WTC11 (cell line): Measurements from ENCODE around the gene LRIG1. TPM values are rescaled to one million over a fixed set of nuclear protein-coding genes. Genes with fewer than 3 reads are reported as not detected.

Experiments
- ATAC-seq: fragments of 200-7000 bp; cut with Tn5 transposase; 2 replicates; pipeline ENCODE4 v1.10.0; 2021; ENCODE audit warnings: mild to moderate bottlenecking, moderate library complexity
- CTCF ChIA-PET: fragments of 300-600 bp; sonication (Branson Sonifier 250); formaldehyde crosslinking; loops from one replicate; lab custom pipeline; 2021; ENCODE audit warnings: antibody characterized with exemption; lab: Charles Lee
- POLR2A ChIA-PET: fragments of 350-600 bp; sonication (Branson Sonifier 250); formaldehyde crosslinking; loops from one replicate; lab custom pipeline; 2021; ENCODE audit warnings: antibody characterized with exemption; lab: Charles Lee
- DNase-seq: peaks from one replicate; pipeline ENCODE4 v3.0.0; 2021; ENCODE audit warnings: low spot score
- H3K27ac Mint-ChIP-seq: 2 replicates; pipeline ENCODE4 v1.8.0; 2021; ENCODE audit warnings: mixed read lengths
- H3K27me3 Mint-ChIP-seq: 2 replicates; pipeline ENCODE4 v1.8.0; 2021; ENCODE audit warnings: low read depth, mild to moderate bottlenecking, moderate library complexity, mixed read lengths
- H3K36me3 Mint-ChIP-seq: 2 replicates; pipeline ENCODE4 v1.8.0; 2021; ENCODE audit warnings: mixed read lengths
- H3K4me1 Mint-ChIP-seq: 2 replicates; pipeline ENCODE4 v1.8.0; 2022; ENCODE audit warnings: mixed read lengths
- H3K4me3 Mint-ChIP-seq: 2 replicates; pipeline ENCODE4 v1.8.0; 2021; ENCODE audit warnings: mild to moderate bottlenecking, moderate library complexity, mixed read lengths
- H3K9me3 Mint-ChIP-seq: 2 replicates; pipeline ENCODE4 v1.8.0; 2021; ENCODE audit warnings: mixed read lengths
- CREB1 ChIP-seq: sonication (generic); formaldehyde crosslinking; IDR thresholded peaks from 2 replicates; pipeline ENCODE4 v1.8.0; 2023; ENCODE audit warnings: mild to moderate bottlenecking, missing genetic modification reagents
- ETV6 ChIP-seq: sonication (generic); formaldehyde crosslinking; IDR thresholded peaks from 2 replicates; pipeline ENCODE4 v1.8.1; 2022; ENCODE audit warnings: mild to moderate bottlenecking, missing genetic modification reagents
- GTF2I ChIP-seq: fragments of 250-450 bp; sonication (Bioruptor Pico); conservative IDR thresholded peaks from 2 replicates; pipeline ENCODE4 v1.4.0; 2021; ENCODE audit warnings: mild to moderate bottlenecking
- MXD4 ChIP-seq: fragments of 250-450 bp; sonication (Bioruptor Pico); IDR thresholded peaks from 2 replicates; pipeline ENCODE4 v1.8.0; 2021; ENCODE audit warnings: mild to moderate bottlenecking, moderate library complexity, borderline replicate concordance
- RORB ChIP-seq: fragments of 250-450 bp; sonication (Bioruptor Pico); IDR thresholded peaks from 2 replicates; pipeline ENCODE4 v1.9.0; 2021; ENCODE audit warnings: mild to moderate bottlenecking
- SOX15 ChIP-seq: fragments of 250-450 bp; sonication (Bioruptor Pico); IDR thresholded peaks from 2 replicates; pipeline ENCODE4 v1.9.0; 2021; ENCODE audit warnings: mild to moderate bottlenecking
- ZNF138 ChIP-seq: sonication (generic); formaldehyde crosslinking; conservative IDR thresholded peaks from 2 replicates; pipeline ENCODE4 v1.8.1; 2022; ENCODE audit warnings: mild to moderate bottlenecking, moderate library complexity, missing genetic modification reagents
- ZNF263 ChIP-seq: sonication (generic); formaldehyde crosslinking; IDR thresholded peaks from 2 replicates; pipeline ENCODE4 v1.8.1; 2022; ENCODE audit warnings: low read depth, mild to moderate bottlenecking, moderate library complexity, missing genetic modification reagents
- ZNF423 ChIP-seq: fragments of 250-450 bp; sonication (Bioruptor Pico); IDR thresholded peaks from 2 replicates; pipeline ENCODE4 v2.1.2; 2022; ENCODE audit warnings: mild to moderate bottlenecking, moderate library complexity
- total RNA-seq: library from RNA; stranded (reverse); gene quantifications from 3 replicates; pipeline ENCODE4 v1.2.3, GENCODE V29; 2021
- TF ChIP-seq, protein P1 (sequence below): fragments of 250-450 bp; sonication (Bioruptor Pico); IDR thresholded peaks from 2 replicates; pipeline ENCODE4 v1.9.0; 2021; ENCODE audit warnings: mild to moderate bottlenecking
- TF ChIP-seq, protein P2 (sequence below): sonication (generic); formaldehyde crosslinking; IDR thresholded peaks from 2 replicates; pipeline ENCODE4 v1.8.0; 2022; ENCODE audit warnings: mild to moderate bottlenecking, missing genetic modification reagents
- TF ChIP-seq, protein P3 (sequence below): sonication (generic); formaldehyde crosslinking; IDR thresholded peaks from 2 replicates; pipeline ENCODE4 v1.8.1; 2022; ENCODE audit warnings: mild to moderate bottlenecking, moderate library complexity, missing genetic modification reagents
- TF ChIP-seq, protein P4 (sequence below): fragments of 250-450 bp; sonication (Bioruptor Pico); IDR thresholded peaks from 2 replicates; pipeline ENCODE4 v1.9.0; 2021; ENCODE audit warnings: mild to moderate bottlenecking
- TF ChIP-seq, protein P5 (sequence below): sonication (generic); formaldehyde crosslinking; IDR thresholded peaks from 2 replicates; pipeline ENCODE4 v1.8.0; 2023; ENCODE audit warnings: missing genetic modification reagents
- TF ChIP-seq, protein P6 (sequence below): sonication (generic); formaldehyde crosslinking; IDR thresholded peaks from 2 replicates; pipeline ENCODE4 v1.8.0; 2022; ENCODE audit warnings: mild to moderate bottlenecking, missing genetic modification reagents
- TF ChIP-seq, protein P7 (sequence below): sonication (generic); formaldehyde crosslinking; IDR thresholded peaks from 2 replicates; pipeline ENCODE4 v1.8.1; 2022; ENCODE audit warnings: low read depth, mild to moderate bottlenecking, moderate library complexity, missing genetic modification reagents, borderline replicate concordance
- TF ChIP-seq, protein P8 (sequence below): sonication (generic); formaldehyde crosslinking; IDR thresholded peaks from 2 replicates; pipeline ENCODE4 v1.8.0; 2022; ENCODE audit warnings: mild to moderate bottlenecking, missing genetic modification reagents
- TF ChIP-seq, protein P9 (sequence below): fragments of 250-450 bp; sonication (Bioruptor Pico); IDR thresholded peaks from 2 replicates; pipeline ENCODE4 v1.9.0; 2021; ENCODE audit warnings: mild to moderate bottlenecking, borderline replicate concordance

Gene LRIG1
- total RNA-seq, 1 experiment from 2014 or later = 105 TPM

DNA sequence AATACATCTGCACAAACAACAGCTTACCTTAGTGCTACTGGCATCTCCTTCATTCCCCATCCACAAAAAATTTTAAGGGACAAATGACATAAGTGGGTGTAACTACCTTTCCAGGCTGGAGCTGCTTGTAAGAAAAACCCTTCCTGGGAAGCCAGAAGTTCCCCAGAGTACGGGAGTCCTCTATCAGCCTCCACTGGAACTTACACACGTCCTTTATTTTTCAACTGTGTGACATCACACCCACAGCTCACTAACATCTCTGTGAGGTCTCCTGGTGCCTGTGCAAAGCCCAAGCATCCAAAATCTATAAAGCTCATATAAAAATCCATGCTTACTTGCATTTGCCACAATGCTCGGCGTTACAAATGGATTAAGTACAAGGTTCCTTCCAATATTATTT, 27.6 kb downstream of the LRIG1 start:
- CTCF ChIA-PET = no interaction called here
- peaks cover 16% of the 10 kb centered on the region; the same call in 1 of the 2 replicates for H3K4me1 Mint-ChIP-seq
- no peaks in the 10 kb centered on the region for H3K27me3 Mint-ChIP-seq
- TF ChIP-seq ETV6 = no peak
- TF ChIP-seq MXD4 (CRISPR knock-in tag) = no peak
- TF ChIP-seq, protein P1, sequence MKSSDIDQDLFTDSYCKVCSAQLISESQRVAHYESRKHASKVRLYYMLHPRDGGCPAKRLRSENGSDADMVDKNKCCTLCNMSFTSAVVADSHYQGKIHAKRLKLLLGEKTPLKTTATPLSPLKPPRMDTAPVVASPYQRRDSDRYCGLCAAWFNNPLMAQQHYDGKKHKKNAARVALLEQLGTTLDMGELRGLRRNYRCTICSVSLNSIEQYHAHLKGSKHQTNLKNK (CRISPR knock-in tag) = no peak
- TF ChIP-seq SOX15 (CRISPR knock-in tag) = no peak
- TF ChIP-seq, protein P2, sequence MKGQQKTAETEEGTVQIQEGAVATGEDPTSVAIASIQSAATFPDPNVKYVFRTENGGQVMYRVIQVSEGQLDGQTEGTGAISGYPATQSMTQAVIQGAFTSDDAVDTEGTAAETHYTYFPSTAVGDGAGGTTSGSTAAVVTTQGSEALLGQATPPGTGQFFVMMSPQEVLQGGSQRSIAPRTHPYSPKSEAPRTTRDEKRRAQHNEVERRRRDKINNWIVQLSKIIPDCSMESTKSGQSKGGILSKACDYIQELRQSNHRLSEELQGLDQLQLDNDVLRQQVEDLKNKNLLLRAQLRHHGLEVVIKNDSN (CRISPR knock-in tag) = no peak
- TF ChIP-seq ZNF423 (CRISPR knock-in tag) = no peak
- no peak for TF ChIP-seq ZNF263 (CRISPR knock-in tag)
- TF ChIP-seq, protein P3, sequence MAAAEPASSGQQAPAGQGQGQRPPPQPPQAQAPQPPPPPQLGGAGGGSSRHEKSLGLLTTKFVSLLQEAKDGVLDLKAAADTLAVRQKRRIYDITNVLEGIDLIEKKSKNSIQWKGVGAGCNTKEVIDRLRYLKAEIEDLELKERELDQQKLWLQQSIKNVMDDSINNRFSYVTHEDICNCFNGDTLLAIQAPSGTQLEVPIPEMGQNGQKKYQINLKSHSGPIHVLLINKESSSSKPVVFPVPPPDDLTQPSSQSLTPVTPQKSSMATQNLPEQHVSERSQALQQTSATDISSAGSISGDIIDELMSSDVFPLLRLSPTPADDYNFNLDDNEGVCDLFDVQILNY (CRISPR knock-in tag) = no peak
- TF ChIP-seq, protein P4, sequence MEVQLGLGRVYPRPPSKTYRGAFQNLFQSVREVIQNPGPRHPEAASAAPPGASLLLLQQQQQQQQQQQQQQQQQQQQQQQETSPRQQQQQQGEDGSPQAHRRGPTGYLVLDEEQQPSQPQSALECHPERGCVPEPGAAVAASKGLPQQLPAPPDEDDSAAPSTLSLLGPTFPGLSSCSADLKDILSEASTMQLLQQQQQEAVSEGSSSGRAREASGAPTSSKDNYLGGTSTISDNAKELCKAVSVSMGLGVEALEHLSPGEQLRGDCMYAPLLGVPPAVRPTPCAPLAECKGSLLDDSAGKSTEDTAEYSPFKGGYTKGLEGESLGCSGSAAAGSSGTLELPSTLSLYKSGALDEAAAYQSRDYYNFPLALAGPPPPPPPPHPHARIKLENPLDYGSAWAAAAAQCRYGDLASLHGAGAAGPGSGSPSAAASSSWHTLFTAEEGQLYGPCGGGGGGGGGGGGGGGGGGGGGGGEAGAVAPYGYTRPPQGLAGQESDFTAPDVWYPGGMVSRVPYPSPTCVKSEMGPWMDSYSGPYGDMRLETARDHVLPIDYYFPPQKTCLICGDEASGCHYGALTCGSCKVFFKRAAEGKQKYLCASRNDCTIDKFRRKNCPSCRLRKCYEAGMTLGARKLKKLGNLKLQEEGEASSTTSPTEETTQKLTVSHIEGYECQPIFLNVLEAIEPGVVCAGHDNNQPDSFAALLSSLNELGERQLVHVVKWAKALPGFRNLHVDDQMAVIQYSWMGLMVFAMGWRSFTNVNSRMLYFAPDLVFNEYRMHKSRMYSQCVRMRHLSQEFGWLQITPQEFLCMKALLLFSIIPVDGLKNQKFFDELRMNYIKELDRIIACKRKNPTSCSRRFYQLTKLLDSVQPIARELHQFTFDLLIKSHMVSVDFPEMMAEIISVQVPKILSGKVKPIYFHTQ (CRISPR knock-in tag) = no peak
- TF ChIP-seq GTF2I = no peak
- TF ChIP-seq CREB1 (CRISPR knock-in tag) = no peak
- no peak for TF ChIP-seq RORB (CRISPR knock-in tag)
- TF ChIP-seq ZNF138 = no peak
- TF ChIP-seq, protein P5, sequence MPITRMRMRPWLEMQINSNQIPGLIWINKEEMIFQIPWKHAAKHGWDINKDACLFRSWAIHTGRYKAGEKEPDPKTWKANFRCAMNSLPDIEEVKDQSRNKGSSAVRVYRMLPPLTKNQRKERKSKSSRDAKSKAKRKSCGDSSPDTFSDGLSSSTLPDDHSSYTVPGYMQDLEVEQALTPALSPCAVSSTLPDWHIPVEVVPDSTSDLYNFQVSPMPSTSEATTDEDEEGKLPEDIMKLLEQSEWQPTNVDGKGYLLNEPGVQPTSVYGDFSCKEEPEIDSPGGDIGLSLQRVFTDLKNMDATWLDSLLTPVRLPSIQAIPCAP (CRISPR knock-in tag) = no peak
- TF ChIP-seq, protein P6, sequence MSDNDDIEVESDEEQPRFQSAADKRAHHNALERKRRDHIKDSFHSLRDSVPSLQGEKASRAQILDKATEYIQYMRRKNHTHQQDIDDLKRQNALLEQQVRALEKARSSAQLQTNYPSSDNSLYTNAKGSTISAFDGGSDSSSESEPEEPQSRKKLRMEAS (CRISPR knock-in tag) = no peak
- no peaks in the 10 kb centered on the region for H3K36me3 Mint-ChIP-seq
- no peaks in the 10 kb centered on the region for H3K9me3 Mint-ChIP-seq
- ATAC-seq (no peak), DNase-seq (no peak)
- H3K27ac Mint-ChIP-seq = peak overlapping the region; percentile 73; the same call in 1 of the 2 replicates
- POLR2A ChIA-PET = interaction anchor here (0.9 to 1.0 kb wide), 2 partner anchors 10 to 57 kb away, joined by 3 read pairs; no protein-coding TSS in a partner anchor
- no peak overlapping the region for H3K4me3 Mint-ChIP-seq

DNA sequence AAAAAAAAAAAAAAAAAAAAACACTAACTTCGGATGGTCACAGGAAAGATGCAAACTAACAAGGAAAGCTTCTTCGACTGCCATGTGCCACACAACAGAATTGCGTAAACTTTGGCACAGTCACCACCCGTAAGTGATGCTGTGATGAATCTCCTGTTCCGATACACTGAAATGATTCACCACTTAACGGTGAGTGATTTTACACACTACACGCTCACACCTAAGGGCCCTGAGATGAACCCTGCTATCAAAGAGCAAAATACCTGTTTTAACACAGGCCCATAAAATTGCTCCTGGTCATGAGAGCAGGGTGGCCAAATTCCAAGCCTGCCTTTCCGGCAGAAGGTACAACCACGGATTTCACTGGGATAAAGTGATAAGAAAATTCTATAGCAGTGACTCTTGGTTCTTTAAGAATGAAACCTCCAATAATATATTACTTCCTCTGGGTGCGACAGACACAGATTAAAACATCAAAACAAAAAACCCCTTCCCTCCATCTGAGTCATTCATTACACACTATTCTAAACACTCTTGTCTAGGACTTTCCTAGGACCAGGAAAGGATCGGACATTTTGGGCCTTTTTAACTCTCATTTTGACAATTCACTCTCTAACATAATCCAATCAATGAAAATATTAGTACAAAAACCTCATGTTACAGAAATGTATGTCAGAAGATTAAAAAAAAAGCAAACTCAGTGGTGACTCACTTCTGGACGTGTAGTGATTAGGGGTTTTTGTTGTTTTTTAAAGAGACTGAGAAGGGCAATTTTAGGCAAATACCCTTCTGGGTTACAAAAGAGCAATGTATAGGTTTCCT, 28.3 kb downstream of the LRIG1 start:
- ChIA-PET POLR2A (interaction anchor here (1.0 kb wide), 1 partner anchor 11 kb away, joined by 3 read pairs; no protein-coding TSS in a partner anchor), CTCF (interaction anchor here (1.5 kb wide), 1 partner anchor 11 kb away, joined by 3 read pairs; no protein-coding TSS in a partner anchor)
- Mint-ChIP-seq H3K27me3 (no peaks in the 10 kb centered on the region), H3K36me3 (no peaks in the 10 kb centered on the region), H3K4me3 (no peak overlapping the region), H3K9me3 (no peaks in the 10 kb centered on the region), H3K4me1 (peaks cover 22% of the 10 kb centered on the region; the same call in 1 of the 2 replicates), H3K27ac (no peak overlapping the region)
- no peak for ATAC-seq
- DNase-seq = no peak
- TF ChIP-seq, protein P7, sequence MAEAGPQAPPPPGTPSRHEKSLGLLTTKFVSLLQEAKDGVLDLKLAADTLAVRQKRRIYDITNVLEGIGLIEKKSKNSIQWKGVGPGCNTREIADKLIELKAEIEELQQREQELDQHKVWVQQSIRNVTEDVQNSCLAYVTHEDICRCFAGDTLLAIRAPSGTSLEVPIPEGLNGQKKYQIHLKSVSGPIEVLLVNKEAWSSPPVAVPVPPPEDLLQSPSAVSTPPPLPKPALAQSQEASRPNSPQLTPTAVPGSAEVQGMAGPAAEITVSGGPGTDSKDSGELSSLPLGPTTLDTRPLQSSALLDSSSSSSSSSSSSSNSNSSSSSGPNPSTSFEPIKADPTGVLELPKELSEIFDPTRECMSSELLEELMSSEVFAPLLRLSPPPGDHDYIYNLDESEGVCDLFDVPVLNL (CRISPR knock-in tag) = no peak
- TF ChIP-seq, protein P8, sequence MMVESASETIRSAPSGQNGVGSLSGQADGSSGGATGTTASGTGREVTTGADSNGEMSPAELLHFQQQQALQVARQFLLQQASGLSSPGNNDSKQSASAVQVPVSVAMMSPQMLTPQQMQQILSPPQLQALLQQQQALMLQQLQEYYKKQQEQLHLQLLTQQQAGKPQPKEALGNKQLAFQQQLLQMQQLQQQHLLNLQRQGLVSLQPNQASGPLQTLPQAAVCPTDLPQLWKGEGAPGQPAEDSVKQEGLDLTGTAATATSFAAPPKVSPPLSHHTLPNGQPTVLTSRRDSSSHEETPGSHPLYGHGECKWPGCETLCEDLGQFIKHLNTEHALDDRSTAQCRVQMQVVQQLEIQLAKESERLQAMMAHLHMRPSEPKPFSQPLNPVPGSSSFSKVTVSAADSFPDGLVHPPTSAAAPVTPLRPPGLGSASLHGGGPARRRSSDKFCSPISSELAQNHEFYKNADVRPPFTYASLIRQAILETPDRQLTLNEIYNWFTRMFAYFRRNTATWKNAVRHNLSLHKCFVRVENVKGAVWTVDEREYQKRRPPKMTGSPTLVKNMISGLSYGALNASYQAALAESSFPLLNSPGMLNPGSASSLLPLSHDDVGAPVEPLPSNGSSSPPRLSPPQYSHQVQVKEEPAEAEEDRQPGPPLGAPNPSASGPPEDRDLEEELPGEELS (CRISPR knock-in tag) = no peak
- TF ChIP-seq, protein P9, sequence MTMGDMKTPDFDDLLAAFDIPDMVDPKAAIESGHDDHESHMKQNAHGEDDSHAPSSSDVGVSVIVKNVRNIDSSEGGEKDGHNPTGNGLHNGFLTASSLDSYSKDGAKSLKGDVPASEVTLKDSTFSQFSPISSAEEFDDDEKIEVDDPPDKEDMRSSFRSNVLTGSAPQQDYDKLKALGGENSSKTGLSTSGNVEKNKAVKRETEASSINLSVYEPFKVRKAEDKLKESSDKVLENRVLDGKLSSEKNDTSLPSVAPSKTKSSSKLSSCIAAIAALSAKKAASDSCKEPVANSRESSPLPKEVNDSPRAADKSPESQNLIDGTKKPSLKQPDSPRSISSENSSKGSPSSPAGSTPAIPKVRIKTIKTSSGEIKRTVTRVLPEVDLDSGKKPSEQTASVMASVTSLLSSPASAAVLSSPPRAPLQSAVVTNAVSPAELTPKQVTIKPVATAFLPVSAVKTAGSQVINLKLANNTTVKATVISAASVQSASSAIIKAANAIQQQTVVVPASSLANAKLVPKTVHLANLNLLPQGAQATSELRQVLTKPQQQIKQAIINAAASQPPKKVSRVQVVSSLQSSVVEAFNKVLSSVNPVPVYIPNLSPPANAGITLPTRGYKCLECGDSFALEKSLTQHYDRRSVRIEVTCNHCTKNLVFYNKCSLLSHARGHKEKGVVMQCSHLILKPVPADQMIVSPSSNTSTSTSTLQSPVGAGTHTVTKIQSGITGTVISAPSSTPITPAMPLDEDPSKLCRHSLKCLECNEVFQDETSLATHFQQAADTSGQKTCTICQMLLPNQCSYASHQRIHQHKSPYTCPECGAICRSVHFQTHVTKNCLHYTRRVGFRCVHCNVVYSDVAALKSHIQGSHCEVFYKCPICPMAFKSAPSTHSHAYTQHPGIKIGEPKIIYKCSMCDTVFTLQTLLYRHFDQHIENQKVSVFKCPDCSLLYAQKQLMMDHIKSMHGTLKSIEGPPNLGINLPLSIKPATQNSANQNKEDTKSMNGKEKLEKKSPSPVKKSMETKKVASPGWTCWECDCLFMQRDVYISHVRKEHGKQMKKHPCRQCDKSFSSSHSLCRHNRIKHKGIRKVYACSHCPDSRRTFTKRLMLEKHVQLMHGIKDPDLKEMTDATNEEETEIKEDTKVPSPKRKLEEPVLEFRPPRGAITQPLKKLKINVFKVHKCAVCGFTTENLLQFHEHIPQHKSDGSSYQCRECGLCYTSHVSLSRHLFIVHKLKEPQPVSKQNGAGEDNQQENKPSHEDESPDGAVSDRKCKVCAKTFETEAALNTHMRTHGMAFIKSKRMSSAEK (CRISPR knock-in tag) = no peak
